ENCODE data around the gene TMEM101. TPM values are rescaled to one million over a fixed set of nuclear protein-coding genes. Genes with fewer than 3 reads are reported as not detected.

Gene TMEM101
- polyA plus RNA-seq, 1 donor (not counting 4 experiments of a cell fraction or from before 2014, with no cell fraction given) = 20.1 TPM

DNA sequence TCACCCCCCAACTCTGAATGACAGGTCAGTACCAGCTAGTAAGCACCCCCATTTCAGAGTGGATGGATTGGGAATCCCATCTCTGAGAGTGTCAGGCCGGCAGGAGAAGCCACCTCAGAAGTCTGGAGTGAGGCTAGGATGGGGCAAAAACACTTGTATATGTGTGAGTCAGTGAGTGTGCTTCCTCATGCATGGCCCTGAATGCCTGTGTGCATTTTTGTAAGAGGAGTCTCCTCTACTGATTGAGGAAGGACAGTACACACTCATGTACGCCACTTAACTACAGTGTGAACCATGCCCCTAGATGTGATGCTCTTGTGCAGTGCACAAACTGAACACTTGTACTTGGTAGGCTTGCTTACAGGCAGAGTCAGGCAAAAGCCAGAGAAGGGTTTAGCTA is 32.6 kb downstream of the TMEM101 start:
- no peak for FAIRE-seq
- H3K27me3 ChIP-seq (ENCODE audit: control insufficient read depth, extremely low read depth, insufficient read depth, low read length) = peaks cover 54% of the 10 kb centered on the region

DNA sequence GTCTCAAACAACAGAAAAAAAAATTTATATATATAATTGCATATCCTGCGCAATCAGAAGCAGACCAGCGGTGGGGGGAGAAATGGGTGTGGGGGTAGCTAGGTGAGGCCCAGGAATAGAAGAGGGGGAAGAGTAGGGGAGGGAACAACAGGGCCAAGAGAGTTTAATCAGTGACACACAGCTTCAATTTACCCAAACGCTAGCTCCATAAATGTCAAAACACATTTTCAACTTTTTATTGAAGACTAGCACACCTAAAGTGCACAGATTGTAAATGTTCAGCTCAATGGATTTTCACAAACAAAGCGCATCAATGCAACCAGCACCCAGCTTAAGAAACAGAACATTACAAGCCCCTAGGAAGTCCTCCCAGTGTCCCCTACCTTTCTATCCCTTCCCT is 35.1 kb downstream of the TMEM101 start:
- DNase-seq (ENCODE audit: low read depth, low spot score) (no peak), FAIRE-seq (no peak)
- H3K9ac ChIP-seq (ENCODE audit: control insufficient read depth, extremely low read depth, insufficient read depth, low read length) = no peak overlapping the region
- H3K79me2 ChIP-seq (ENCODE audit: control insufficient read depth, insufficient read depth, low read length) = no peaks in the 10 kb centered on the region
- no peak overlapping the region for H3K27ac ChIP-seq (ENCODE audit: control insufficient read depth, insufficient read depth, low read length)
- no peaks in the 10 kb centered on the region for H4K20me1 ChIP-seq (ENCODE audit: control insufficient read depth, extremely low read depth, insufficient read depth, low read length)
- peaks cover 50% of the 10 kb centered on the region for H3K27me3 ChIP-seq (ENCODE audit: control insufficient read depth, extremely low read depth, insufficient read depth, low read length)
- H3K36me3 ChIP-seq (ENCODE audit: control insufficient read depth in 2 of 2, extremely low read depth in 1 of 2, insufficient read depth in 2 of 2, low read length in 2 of 2) = no peaks in the 10 kb centered on the region
- H3K9me1 ChIP-seq (ENCODE audit: control insufficient read depth, extremely low read depth, insufficient read depth, low read length) = no peaks in the 10 kb centered on the region
- no peaks in the 10 kb centered on the region for H3K4me1 ChIP-seq (ENCODE audit: control insufficient read depth, extremely low read depth, insufficient read depth, low read length)
- H3K4me2 ChIP-seq (ENCODE audit: control insufficient read depth, extremely low read depth, insufficient read depth, low read depth, low read length) = no peak overlapping the region
- dilution Hi-C loops (cut with MboI; ENCODE audit: extremely low pct_ligation_motif_present, low sequenced_read_pairs) = no loop called here
- TF ChIP-seq, protein P1, sequence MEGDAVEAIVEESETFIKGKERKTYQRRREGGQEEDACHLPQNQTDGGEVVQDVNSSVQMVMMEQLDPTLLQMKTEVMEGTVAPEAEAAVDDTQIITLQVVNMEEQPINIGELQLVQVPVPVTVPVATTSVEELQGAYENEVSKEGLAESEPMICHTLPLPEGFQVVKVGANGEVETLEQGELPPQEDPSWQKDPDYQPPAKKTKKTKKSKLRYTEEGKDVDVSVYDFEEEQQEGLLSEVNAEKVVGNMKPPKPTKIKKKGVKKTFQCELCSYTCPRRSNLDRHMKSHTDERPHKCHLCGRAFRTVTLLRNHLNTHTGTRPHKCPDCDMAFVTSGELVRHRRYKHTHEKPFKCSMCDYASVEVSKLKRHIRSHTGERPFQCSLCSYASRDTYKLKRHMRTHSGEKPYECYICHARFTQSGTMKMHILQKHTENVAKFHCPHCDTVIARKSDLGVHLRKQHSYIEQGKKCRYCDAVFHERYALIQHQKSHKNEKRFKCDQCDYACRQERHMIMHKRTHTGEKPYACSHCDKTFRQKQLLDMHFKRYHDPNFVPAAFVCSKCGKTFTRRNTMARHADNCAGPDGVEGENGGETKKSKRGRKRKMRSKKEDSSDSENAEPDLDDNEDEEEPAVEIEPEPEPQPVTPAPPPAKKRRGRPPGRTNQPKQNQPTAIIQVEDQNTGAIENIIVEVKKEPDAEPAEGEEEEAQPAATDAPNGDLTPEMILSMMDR (optimal IDR thresholded peaks at IDR 0.05 in 1 of 3, IDR thresholded peaks at IDR 0.05 in 1 of 3, conservative IDR thresholded peaks at IDR 0.05 in 1 of 3; ENCODE audit: extremely low read depth in 1 of 3, insufficient read depth in 2 of 3, low read length in 3 of 3) = no peak
- no peak for TF ChIP-seq EZH2 (IDR thresholded peaks at IDR 0.05; ENCODE audit: low read length)
- no peaks in the 10 kb centered on the region for H3K9me3 ChIP-seq (ENCODE audit: control insufficient read depth, low read depth, low read length)
- no peak overlapping the region for H2AFZ ChIP-seq (ENCODE audit: control insufficient read depth, low read length)
- no peak overlapping the region for H3K4me3 ChIP-seq (ENCODE audit: control insufficient read depth in 2 of 3, extremely low read depth in 1 of 3, insufficient read depth in 2 of 3, low read depth in 1 of 3, low read length in 3 of 3)

More for the DNA sequence above, 32.6 kb downstream of the TMEM101 start:
- Histone ChIP-seq H4K20me1 (ENCODE audit: control insufficient read depth, extremely low read depth, insufficient read depth, low read length) (no peaks in the 10 kb centered on the region), H3K9me1 (ENCODE audit: control insufficient read depth, extremely low read depth, insufficient read depth, low read length) (no peaks in the 10 kb centered on the region), H3K4me3 (ENCODE audit: control insufficient read depth in 2 of 3, extremely low read depth in 1 of 3, insufficient read depth in 2 of 3, low read depth in 1 of 3, low read length in 3 of 3) (no peak overlapping the region), H3K4me2 (ENCODE audit: control insufficient read depth, extremely low read depth, insufficient read depth, low read depth, low read length) (no peak overlapping the region), H3K27ac (ENCODE audit: control insufficient read depth, insufficient read depth, low read length) (no peak overlapping the region), H3K36me3 (ENCODE audit: control insufficient read depth in 2 of 2, extremely low read depth in 1 of 2, insufficient read depth in 2 of 2, low read length in 2 of 2) (no peaks in the 10 kb centered on the region), H2AFZ (ENCODE audit: control insufficient read depth, low read length) (no peak overlapping the region), H3K9ac (ENCODE audit: control insufficient read depth, extremely low read depth, insufficient read depth, low read length) (no peak overlapping the region), H3K4me1 (ENCODE audit: control insufficient read depth, extremely low read depth, insufficient read depth, low read length) (no peaks in the 10 kb centered on the region), H3K9me3 (ENCODE audit: control insufficient read depth, low read depth, low read length) (no peaks in the 10 kb centered on the region), H3K79me2 (ENCODE audit: control insufficient read depth, insufficient read depth, low read length) (no peaks in the 10 kb centered on the region)
- TF ChIP-seq, protein P1 (optimal IDR thresholded peaks at IDR 0.05 in 1 of 3, IDR thresholded peaks at IDR 0.05 in 1 of 3, conservative IDR thresholded peaks at IDR 0.05 in 1 of 3; ENCODE audit: extremely low read depth in 1 of 3, insufficient read depth in 2 of 3, low read length in 3 of 3) = no peak
- no peak for TF ChIP-seq EZH2 (IDR thresholded peaks at IDR 0.05; ENCODE audit: low read length)
- no peak for DNase-seq (ENCODE audit: low read depth, low spot score)
- dilution Hi-C loops (cut with MboI; ENCODE audit: extremely low pct_ligation_motif_present, low sequenced_read_pairs) = no loop called here
